GM19468 (cell line): Measurements from ENCODE around the gene MUCL1.
A peak's percentile ranks its signal among the peaks of the same experiment; 100 is the strongest.
"Not testable (repeated sequence)": the region's sequence is repeated elsewhere in the genome, so short reads cannot be mapped to it uniquely, and the experiment has no call there.

ENCODE experiments used
- ATAC-seq: cut with Tn5 transposase; IDR thresholded peaks from one replicate; pipeline ENCODE4 v1.9.1; 2021; ENCODE audit warnings: mild to moderate bottlenecking, moderate library complexity, moderate number of reproducible peaks; ENCODE audit not compliant: unreplicated experiment; ENCODE audit errors: extremely low read depth

Gene MUCL1

GRCh38 chr12:54853933-54854538 is at the start of gene MUCL1:
Gene MUCL1 (plus strand): TSS chr12:54854516. CDS start chr12:54854583, 67 bp downstream.
- ATAC-seq = peak; percentile 89

GRCh38 chr12:54821676-54822075 is 32.6 kb upstream of the MUCL1 start:
- ATAC-seq = no peak

GRCh38 chr12:54824402-54824801 is 29.9 kb upstream of the MUCL1 start:
- no peak for ATAC-seq

- no peak for ATAC-seq
These were observed 24.8 kb upstream of the MUCL1 start for GRCh38 chr12:54829511-54829910.

- no peak for ATAC-seq
These were observed 24.1 kb upstream of the MUCL1 start for GRCh38 chr12:54830199-54830598.

- no peak for ATAC-seq
These were observed 22.7 kb upstream of the MUCL1 start for GRCh38 chr12:54831631-54832030.

- no peak for ATAC-seq
These were observed 14.0 kb upstream of the MUCL1 start for GRCh38 chr12:54840244-54840865.

GRCh38 chr12:54857406-54857805 is 3.1 kb downstream of the MUCL1 start:
- ATAC-seq = no peak

GRCh38 chr12:54858562-54858961 is 4.2 kb downstream of the MUCL1 start:
- no peak for ATAC-seq

- no peak for ATAC-seq
These were observed 5.2 kb downstream of the MUCL1 start for GRCh38 chr12:54859502-54859901.

GRCh38 chr12:54861927-54862326 is 7.6 kb downstream of the MUCL1 start:
- no peak for ATAC-seq

GRCh38 chr12:54863948-54864618 is 9.8 kb downstream of the MUCL1 start:
- ATAC-seq = no peak

- ATAC-seq = no peak
These were observed 11.5 kb downstream of the MUCL1 start for GRCh38 chr12:54865683-54866324.

- ATAC-seq = no peak
These were observed 14.4 kb downstream of the MUCL1 start for GRCh38 chr12:54868690-54869089.

- ATAC-seq = no peak
These were observed 15.7 kb downstream of the MUCL1 start for GRCh38 chr12:54870048-54870447.

- no peak for ATAC-seq
These were observed 16.3 kb downstream of the MUCL1 start for GRCh38 chr12:54870617-54871016.

- ATAC-seq = no peak
These were observed 24.8 kb downstream of the MUCL1 start for GRCh38 chr12:54879150-54879549.

GRCh38 chr12:54879579-54879978 is 25.3 kb downstream of the MUCL1 start:
- ATAC-seq = no peak

GRCh38 chr12:54882079-54882478 is 27.8 kb downstream of the MUCL1 start:
- ATAC-seq = no peak

GRCh38 chr12:54882597-54882996 is 28.3 kb downstream of the MUCL1 start:
- ATAC-seq = not testable (repeated sequence)

GRCh38 chr12:54888428-54888827 is 34.1 kb downstream of the MUCL1 start:
- ATAC-seq = not testable (repeated sequence)
